Brain microvascular endothelial cell (primary cell): ENCODE results near the gene RYR2.

Experiments used
- DNase-seq: peaks from one replicate; pipeline ENCODE4 v3.0.0-alpha.2; 2020
- H3K27ac ChIP-seq: fragments of 250-450 bp; sonication (Bioruptor Pico); 2 replicates; pipeline ENCODE4 v1.5.1; 2020; ENCODE audit warnings: mild to moderate bottlenecking, moderate library complexity
- H3K27me3 ChIP-seq: fragments of 250-450 bp; sonication (Bioruptor Pico); replicated peaks from 2 replicates; pipeline ENCODE4 v1.5.1; 2020; ENCODE audit warnings: mild to moderate bottlenecking
- H3K36me3 ChIP-seq: fragments of 250-450 bp; sonication (Bioruptor Pico); replicated peaks from 2 replicates; pipeline ENCODE4 v1.5.1; 2020; ENCODE audit warnings: mild to moderate bottlenecking
- H3K4me3 ChIP-seq: 2 replicates; pipeline ENCODE4 v1.5.1; 2011; ENCODE audit warnings: low read depth, mild to moderate bottlenecking, control low read depth, low read length, moderate library complexity
- in situ Hi-C: cut with HindIII; loops from 2 replicates; pipeline ENCODE4 v1.10.0; 2017; ENCODE audit warnings: low sequenced_read_pairs, low pct_ligation_motif_present
- TF ChIP-seq, protein P1 (sequence below): IDR thresholded peaks from 2 replicates; pipeline ENCODE4 v1.5.1; 2011; ENCODE audit warnings: low read depth, mild to moderate bottlenecking, moderate library complexity, low read length, control low read depth, inconsistent platforms; ENCODE audit errors: missing control alignments

Gene RYR2

GRCh38 chr1:237390823-237391222, 348.8 kb downstream of the RYR2 start:
- TF ChIP-seq, protein P1, sequence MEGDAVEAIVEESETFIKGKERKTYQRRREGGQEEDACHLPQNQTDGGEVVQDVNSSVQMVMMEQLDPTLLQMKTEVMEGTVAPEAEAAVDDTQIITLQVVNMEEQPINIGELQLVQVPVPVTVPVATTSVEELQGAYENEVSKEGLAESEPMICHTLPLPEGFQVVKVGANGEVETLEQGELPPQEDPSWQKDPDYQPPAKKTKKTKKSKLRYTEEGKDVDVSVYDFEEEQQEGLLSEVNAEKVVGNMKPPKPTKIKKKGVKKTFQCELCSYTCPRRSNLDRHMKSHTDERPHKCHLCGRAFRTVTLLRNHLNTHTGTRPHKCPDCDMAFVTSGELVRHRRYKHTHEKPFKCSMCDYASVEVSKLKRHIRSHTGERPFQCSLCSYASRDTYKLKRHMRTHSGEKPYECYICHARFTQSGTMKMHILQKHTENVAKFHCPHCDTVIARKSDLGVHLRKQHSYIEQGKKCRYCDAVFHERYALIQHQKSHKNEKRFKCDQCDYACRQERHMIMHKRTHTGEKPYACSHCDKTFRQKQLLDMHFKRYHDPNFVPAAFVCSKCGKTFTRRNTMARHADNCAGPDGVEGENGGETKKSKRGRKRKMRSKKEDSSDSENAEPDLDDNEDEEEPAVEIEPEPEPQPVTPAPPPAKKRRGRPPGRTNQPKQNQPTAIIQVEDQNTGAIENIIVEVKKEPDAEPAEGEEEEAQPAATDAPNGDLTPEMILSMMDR, result no peak

GRCh38 chr1:237393632-237394031, 351.6 kb downstream of the RYR2 start:
- in situ Hi-C loops, result no loop called here
- DNase-seq, result no peak

More at GRCh38 chr1:237390823-237391222, 348.8 kb downstream of the RYR2 start:
- DNase-seq, result no peak
- no peaks in the 10 kb centered on the region for H3K36me3 ChIP-seq
- no peaks in the 10 kb centered on the region for H3K27me3 ChIP-seq
- no peak overlapping the region for H3K27ac ChIP-seq
- no peak overlapping the region for H3K4me3 ChIP-seq
- in situ Hi-C loops, result no loop called here

GRCh38 chr1:237394281-237394680, 352.3 kb downstream of the RYR2 start:
- in situ Hi-C loops, result no loop called here
- Histone ChIP-seq H3K27me3 (no peaks in the 10 kb centered on the region), H3K4me3 (no peak overlapping the region), H3K27ac (no peak overlapping the region), H3K36me3 (no peaks in the 10 kb centered on the region)
- TF ChIP-seq, protein P1, result no peak
- DNase-seq, result no peak

More at GRCh38 chr1:237393632-237394031, 351.6 kb downstream of the RYR2 start:
- Histone ChIP-seq H3K27me3 (no peaks in the 10 kb centered on the region), H3K4me3 (no peak overlapping the region), H3K36me3 (no peaks in the 10 kb centered on the region), H3K27ac (no peak overlapping the region)
- TF ChIP-seq, protein P1, result no peak

- TF ChIP-seq, protein P1, result no peak
- in situ Hi-C loops, result no loop called here
- Histone ChIP-seq H3K36me3 (no peaks in the 10 kb centered on the region), H3K27me3 (no peaks in the 10 kb centered on the region), H3K27ac (no peak overlapping the region), H3K4me3 (no peak overlapping the region)
- no peak for DNase-seq
These were observed 354.4 kb downstream of the RYR2 start for GRCh38 chr1:237396426-237396825.

GRCh38 chr1:237398751-237399150, 356.8 kb downstream of the RYR2 start:
- H3K27ac ChIP-seq, result no peak overlapping the region
- H3K36me3 ChIP-seq, result no peaks in the 10 kb centered on the region
- DNase-seq, result no peak
- TF ChIP-seq, protein P1, result no peak
- in situ Hi-C loops, result no loop called here
- H3K4me3 ChIP-seq, result no peak overlapping the region
- no peaks in the 10 kb centered on the region for H3K27me3 ChIP-seq

GRCh38 chr1:237405912-237406311, 363.9 kb downstream of the RYR2 start:
- in situ Hi-C loops, result no loop called here
- no peaks in the 10 kb centered on the region for H3K27me3 ChIP-seq
- H3K4me3 ChIP-seq, result no peak overlapping the region
- no peaks in the 10 kb centered on the region for H3K36me3 ChIP-seq
- TF ChIP-seq, protein P1, result no peak
- H3K27ac ChIP-seq, result no peak overlapping the region
- DNase-seq, result no peak
